Esophagus squamous epithelium (tissue), 4 donors: ENCODE results near the gene ATXN1.

ENCODE experiments used
- POLR2A ChIP-seq, 4 donors: fragments of 450-650 bp; IDR thresholded peaks; one replicate each; pipeline ENCODE4 v1.6.1; 2017; ENCODE audit warnings: antibody characterized with exemption in 4 of 4, mild to moderate bottlenecking in 4 of 4, moderate library complexity in 3 of 4
- TF ChIP-seq, protein P1 (sequence below), 6 experiments: fragments of 450-650 bp in 4 of 6; fragments of 200-600 bp in 2 of 6; sonication (generic) in 2 of 6; IDR thresholded peaks; one replicate each; pipeline ENCODE4 v1.5.1; 2016 to 2019; ENCODE audit warnings: antibody characterized with exemption in 6 of 6, mild to moderate bottlenecking in 4 of 6, moderate library complexity in 4 of 6

DNA sequence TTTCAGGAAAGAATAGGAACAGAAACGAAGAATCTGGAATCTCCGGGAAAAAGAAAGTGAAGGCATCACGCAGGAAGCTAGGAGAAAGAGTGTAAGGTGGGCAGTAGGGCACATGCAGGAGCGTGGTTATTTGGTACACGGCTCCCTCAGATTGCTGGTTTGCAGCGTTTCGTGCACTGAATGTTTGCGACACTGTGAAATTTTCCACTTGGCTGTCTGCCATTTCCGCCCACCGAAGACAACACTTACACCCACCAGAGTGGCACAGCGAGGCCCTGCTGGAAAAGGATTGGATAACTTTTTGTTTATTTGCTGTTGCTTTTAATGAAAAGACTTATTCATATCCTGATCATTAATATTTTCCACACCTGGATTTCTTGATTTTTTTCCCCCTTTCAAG is 274.6 kb downstream of the ATXN1 start:
- TF ChIP-seq, protein P1, sequence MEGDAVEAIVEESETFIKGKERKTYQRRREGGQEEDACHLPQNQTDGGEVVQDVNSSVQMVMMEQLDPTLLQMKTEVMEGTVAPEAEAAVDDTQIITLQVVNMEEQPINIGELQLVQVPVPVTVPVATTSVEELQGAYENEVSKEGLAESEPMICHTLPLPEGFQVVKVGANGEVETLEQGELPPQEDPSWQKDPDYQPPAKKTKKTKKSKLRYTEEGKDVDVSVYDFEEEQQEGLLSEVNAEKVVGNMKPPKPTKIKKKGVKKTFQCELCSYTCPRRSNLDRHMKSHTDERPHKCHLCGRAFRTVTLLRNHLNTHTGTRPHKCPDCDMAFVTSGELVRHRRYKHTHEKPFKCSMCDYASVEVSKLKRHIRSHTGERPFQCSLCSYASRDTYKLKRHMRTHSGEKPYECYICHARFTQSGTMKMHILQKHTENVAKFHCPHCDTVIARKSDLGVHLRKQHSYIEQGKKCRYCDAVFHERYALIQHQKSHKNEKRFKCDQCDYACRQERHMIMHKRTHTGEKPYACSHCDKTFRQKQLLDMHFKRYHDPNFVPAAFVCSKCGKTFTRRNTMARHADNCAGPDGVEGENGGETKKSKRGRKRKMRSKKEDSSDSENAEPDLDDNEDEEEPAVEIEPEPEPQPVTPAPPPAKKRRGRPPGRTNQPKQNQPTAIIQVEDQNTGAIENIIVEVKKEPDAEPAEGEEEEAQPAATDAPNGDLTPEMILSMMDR (IDR thresholded peaks at IDR 0.05), result no peak
- TF ChIP-seq POLR2A (IDR thresholded peaks at IDR 0.05), result no peak
